ENCODE data around the gene TUBA1C. TPM values are rescaled to one million over a fixed set of nuclear protein-coding genes. Genes with fewer than 3 reads are reported as not detected.

Gene TUBA1C
- polyA plus RNA-seq, 1 of the 3 experiments (the other 2 are of a cell fraction), result 3.3 TPM

DNA sequence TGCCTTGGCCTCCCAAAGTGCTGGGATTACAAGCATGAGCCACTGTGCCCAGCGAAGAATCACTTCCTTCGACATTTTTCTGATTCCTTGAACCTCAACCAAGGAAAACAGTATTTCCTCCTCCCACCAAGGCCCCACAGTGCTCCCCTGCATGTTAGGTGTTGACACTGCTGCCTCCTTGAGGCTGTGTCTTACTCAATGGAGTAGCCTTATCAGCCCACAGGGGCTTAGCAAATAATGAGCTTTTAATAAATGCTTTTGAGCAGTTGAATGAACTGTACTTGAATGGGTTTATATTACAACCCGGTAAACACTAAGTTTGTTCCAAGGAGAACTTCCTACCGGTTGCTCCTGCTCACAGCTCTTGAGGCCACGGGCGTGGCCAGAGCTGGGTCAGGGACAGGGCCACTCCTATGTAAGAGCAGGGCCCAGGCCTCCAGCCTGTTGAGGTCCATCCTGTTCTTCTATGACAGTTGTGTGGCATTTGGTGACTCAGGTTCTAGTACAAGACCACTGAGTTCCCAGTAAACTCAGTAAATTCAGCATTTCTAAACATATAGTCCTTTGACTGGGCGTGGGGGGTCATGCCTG is 39.2 kb upstream of the TUBA1C start:
- H3F3A ChIP-seq (replicated peaks; ENCODE audit: insufficient read depth), result peaks cover 10% of the 10 kb centered on the region
- no peak for TF ChIP-seq EP300 (IDR thresholded peaks at IDR 0.05; ENCODE audit: borderline replicate concordance in 1 of 2, low read depth in 1 of 2, low read length in 1 of 2)
- TF ChIP-seq MXI1 (IDR thresholded peaks at IDR 0.05; ENCODE audit: low read depth, low read length), result no peak
- TF ChIP-seq, protein P1, sequence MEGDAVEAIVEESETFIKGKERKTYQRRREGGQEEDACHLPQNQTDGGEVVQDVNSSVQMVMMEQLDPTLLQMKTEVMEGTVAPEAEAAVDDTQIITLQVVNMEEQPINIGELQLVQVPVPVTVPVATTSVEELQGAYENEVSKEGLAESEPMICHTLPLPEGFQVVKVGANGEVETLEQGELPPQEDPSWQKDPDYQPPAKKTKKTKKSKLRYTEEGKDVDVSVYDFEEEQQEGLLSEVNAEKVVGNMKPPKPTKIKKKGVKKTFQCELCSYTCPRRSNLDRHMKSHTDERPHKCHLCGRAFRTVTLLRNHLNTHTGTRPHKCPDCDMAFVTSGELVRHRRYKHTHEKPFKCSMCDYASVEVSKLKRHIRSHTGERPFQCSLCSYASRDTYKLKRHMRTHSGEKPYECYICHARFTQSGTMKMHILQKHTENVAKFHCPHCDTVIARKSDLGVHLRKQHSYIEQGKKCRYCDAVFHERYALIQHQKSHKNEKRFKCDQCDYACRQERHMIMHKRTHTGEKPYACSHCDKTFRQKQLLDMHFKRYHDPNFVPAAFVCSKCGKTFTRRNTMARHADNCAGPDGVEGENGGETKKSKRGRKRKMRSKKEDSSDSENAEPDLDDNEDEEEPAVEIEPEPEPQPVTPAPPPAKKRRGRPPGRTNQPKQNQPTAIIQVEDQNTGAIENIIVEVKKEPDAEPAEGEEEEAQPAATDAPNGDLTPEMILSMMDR (IDR thresholded peaks at IDR 0.05), result peak; percentile 39
- peak; percentile 30; the same call in 1 of the 2 replicates for TF ChIP-seq RAD21 (IDR thresholded peaks at IDR 0.05; ENCODE audit: low read length)
- TF ChIP-seq, protein P2, sequence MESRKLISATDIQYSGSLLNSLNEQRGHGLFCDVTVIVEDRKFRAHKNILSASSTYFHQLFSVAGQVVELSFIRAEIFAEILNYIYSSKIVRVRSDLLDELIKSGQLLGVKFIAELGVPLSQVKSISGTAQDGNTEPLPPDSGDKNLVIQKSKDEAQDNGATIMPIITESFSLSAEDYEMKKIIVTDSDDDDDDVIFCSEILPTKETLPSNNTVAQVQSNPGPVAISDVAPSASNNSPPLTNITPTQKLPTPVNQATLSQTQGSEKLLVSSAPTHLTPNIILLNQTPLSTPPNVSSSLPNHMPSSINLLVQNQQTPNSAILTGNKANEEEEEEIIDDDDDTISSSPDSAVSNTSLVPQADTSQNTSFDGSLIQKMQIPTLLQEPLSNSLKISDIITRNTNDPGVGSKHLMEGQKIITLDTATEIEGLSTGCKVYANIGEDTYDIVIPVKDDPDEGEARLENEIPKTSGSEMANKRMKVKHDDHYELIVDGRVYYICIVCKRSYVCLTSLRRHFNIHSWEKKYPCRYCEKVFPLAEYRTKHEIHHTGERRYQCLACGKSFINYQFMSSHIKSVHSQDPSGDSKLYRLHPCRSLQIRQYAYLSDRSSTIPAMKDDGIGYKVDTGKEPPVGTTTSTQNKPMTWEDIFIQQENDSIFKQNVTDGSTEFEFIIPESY (IDR thresholded peaks at IDR 0.05; ENCODE audit: borderline replicate concordance, low read depth), result no peak
- no peak for TF ChIP-seq RCOR1 (IDR thresholded peaks at IDR 0.05; ENCODE audit: low read length)
- TF ChIP-seq, protein P3, sequence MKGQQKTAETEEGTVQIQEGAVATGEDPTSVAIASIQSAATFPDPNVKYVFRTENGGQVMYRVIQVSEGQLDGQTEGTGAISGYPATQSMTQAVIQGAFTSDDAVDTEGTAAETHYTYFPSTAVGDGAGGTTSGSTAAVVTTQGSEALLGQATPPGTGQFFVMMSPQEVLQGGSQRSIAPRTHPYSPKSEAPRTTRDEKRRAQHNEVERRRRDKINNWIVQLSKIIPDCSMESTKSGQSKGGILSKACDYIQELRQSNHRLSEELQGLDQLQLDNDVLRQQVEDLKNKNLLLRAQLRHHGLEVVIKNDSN (IDR thresholded peaks at IDR 0.05; ENCODE audit: borderline replicate concordance, low read depth), result no peak
- no peak for TF ChIP-seq TAF1 (IDR thresholded peaks at IDR 0.05; ENCODE audit: borderline replicate concordance, low read depth, low read length)
- TF ChIP-seq SMC3 (IDR thresholded peaks at IDR 0.05; ENCODE audit: low read depth, low read length), result peak; percentile 32
- no peaks in the 10 kb centered on the region for H3K79me2 ChIP-seq (ENCODE audit: insufficient read depth)
- ChIA-PET POLR2A (interaction anchor here (1.0 kb wide), 1 partner anchor 37 kb away, joined by 3 read pairs; the partner anchor contains the start of gene TUBA1A), CTCF (interaction anchor here (1.5 to 5.7 kb wide), 4 partner anchors 9 to 95 kb away, joined by 4 to 44 read pairs (median 10); partner anchors contain the start of gene TUBA1A)
- no peaks in the 10 kb centered on the region for H4K20me1 ChIP-seq (ENCODE audit: insufficient read depth)
- H3K4me2 ChIP-seq, result no peak overlapping the region
- no peak for DNase-seq
- no peaks in the 10 kb centered on the region for H3K36me3 ChIP-seq (replicated peaks in 1 of 2; ENCODE audit: control insufficient read depth in 1 of 2, insufficient read depth in 2 of 2, low read length in 1 of 2)
- no peaks in the 10 kb centered on the region for H3K27me3 ChIP-seq (ENCODE audit: insufficient read depth)
- no peaks in the 10 kb centered on the region for H3K9me3 ChIP-seq
- no peak overlapping the region for H3K9ac ChIP-seq
- WGBS (ENCODE audit: low lambda C conversion rate), result 96% methylated on average over 7 of the region's 7 CpGs
- no peak overlapping the region for H3K27ac ChIP-seq (ENCODE audit: low read depth in 2 of 2, low read length in 1 of 2)
- peaks cover 10 to 11% of the 10 kb centered on the region in 2 experiments; a peak in 2 of 4 replicates for H3K4me1 ChIP-seq (ENCODE audit: control insufficient read depth in 1 of 2, insufficient read depth in 2 of 2, low read depth in 1 of 2, low read length in 1 of 2)
- H3K4me3 ChIP-seq (ENCODE audit: low read depth in 2 of 2, low read length in 1 of 2), result no peak overlapping the region
- H3K9me2 ChIP-seq, result no peaks in the 10 kb centered on the region
- 0 out of 2 replicates have a peak overlapping the region, but pooled peaks have one; percentile 42 for H2AFZ ChIP-seq (ENCODE audit: low read depth)

DNA sequence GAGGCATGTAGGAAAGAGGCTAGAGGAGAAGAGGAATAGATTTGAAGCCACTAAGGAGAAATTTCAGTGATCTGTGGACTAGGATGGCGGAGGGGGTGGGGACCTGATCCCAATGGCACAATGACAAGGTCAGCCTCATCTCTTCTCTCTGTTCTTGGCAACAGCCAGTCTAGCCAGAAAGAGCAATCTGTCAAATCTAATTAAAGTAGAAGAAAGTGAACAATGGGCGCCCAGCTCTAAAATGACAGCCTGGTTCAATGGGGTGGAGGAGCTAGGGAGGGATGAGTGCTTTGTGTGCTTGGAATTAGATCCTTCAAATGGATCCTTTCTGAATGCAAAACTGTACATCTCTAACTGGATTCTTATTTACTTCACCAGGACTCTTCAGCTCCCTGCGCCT is 37.2 kb upstream of the TUBA1C start:
- Histone ChIP-seq H3F3A (replicated peaks; ENCODE audit: insufficient read depth) (peaks cover 10% of the 10 kb centered on the region), H4K20me1 (ENCODE audit: insufficient read depth) (no peaks in the 10 kb centered on the region), H2AFZ (ENCODE audit: low read depth) (no peak overlapping the region), H3K4me1 (ENCODE audit: control insufficient read depth in 1 of 2, insufficient read depth in 2 of 2, low read depth in 1 of 2, low read length in 1 of 2) (peaks cover 19 to 20% of the 10 kb centered on the region in 2 experiments), H3K4me2 (no peak overlapping the region), H3K4me3 (ENCODE audit: low read depth in 2 of 2, low read length in 1 of 2) (no peak overlapping the region), H3K9me3 (no peaks in the 10 kb centered on the region), H3K36me3 (replicated peaks in 1 of 2; ENCODE audit: control insufficient read depth in 1 of 2, insufficient read depth in 2 of 2, low read length in 1 of 2) (no peaks in the 10 kb centered on the region), H3K27ac (ENCODE audit: low read depth in 2 of 2, low read length in 1 of 2) (no peak overlapping the region), H3K79me2 (ENCODE audit: insufficient read depth) (no peaks in the 10 kb centered on the region), H3K9ac (no peak overlapping the region), H3K27me3 (ENCODE audit: insufficient read depth) (no peaks in the 10 kb centered on the region), H3K9me2 (no peaks in the 10 kb centered on the region)
- DNase-seq, result no peak
- ChIA-PET POLR2A (interaction anchor here (1.3 kb wide), 1 partner anchor 97 kb away, joined by 5 read pairs; the partner anchor contains the start of gene TUBA1B), CTCF (interaction anchor here (0.8 to 3.8 kb wide), 3 partner anchors 7 to 97 kb away, joined by 3 to 15 read pairs (median 4); partner anchors contain the start of gene TUBA1A)
- WGBS (ENCODE audit: low lambda C conversion rate), result 97% methylated on average over 3 of the region's 3 CpGs
- TF ChIP-seq SIN3A (IDR thresholded peaks at IDR 0.05; ENCODE audit: borderline replicate concordance, low read depth, low read length) (no peak), CHD2 (IDR thresholded peaks at IDR 0.05; ENCODE audit: low read length, partially characterized antibody) (no peak), ELF1 (IDR thresholded peaks at IDR 0.05) (no peak)
- TF ChIP-seq, protein P4, sequence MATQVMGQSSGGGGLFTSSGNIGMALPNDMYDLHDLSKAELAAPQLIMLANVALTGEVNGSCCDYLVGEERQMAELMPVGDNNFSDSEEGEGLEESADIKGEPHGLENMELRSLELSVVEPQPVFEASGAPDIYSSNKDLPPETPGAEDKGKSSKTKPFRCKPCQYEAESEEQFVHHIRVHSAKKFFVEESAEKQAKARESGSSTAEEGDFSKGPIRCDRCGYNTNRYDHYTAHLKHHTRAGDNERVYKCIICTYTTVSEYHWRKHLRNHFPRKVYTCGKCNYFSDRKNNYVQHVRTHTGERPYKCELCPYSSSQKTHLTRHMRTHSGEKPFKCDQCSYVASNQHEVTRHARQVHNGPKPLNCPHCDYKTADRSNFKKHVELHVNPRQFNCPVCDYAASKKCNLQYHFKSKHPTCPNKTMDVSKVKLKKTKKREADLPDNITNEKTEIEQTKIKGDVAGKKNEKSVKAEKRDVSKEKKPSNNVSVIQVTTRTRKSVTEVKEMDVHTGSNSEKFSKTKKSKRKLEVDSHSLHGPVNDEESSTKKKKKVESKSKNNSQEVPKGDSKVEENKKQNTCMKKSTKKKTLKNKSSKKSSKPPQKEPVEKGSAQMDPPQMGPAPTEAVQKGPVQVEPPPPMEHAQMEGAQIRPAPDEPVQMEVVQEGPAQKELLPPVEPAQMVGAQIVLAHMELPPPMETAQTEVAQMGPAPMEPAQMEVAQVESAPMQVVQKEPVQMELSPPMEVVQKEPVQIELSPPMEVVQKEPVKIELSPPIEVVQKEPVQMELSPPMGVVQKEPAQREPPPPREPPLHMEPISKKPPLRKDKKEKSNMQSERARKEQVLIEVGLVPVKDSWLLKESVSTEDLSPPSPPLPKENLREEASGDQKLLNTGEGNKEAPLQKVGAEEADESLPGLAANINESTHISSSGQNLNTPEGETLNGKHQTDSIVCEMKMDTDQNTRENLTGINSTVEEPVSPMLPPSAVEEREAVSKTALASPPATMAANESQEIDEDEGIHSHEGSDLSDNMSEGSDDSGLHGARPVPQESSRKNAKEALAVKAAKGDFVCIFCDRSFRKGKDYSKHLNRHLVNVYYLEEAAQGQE (IDR thresholded peaks at IDR 0.05; ENCODE audit: low read depth, low read length), result no peak
- TF ChIP-seq, protein P5, sequence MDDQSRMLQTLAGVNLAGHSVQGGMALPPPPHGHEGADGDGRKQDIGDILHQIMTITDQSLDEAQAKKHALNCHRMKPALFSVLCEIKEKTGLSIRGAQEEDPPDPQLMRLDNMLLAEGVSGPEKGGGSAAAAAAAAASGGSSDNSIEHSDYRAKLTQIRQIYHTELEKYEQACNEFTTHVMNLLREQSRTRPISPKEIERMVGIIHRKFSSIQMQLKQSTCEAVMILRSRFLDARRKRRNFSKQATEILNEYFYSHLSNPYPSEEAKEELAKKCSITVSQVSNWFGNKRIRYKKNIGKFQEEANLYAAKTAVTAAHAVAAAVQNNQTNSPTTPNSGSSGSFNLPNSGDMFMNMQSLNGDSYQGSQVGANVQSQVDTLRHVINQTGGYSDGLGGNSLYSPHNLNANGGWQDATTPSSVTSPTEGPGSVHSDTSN (IDR thresholded peaks at IDR 0.05), result 0 out of 2 replicates have a peak, but pooled peaks have one; percentile 15

Data from SK-N-SH (cell line).